ENCODE results near the gene FAM222B.
"Not testable (repeated sequence)": the region's sequence is repeated elsewhere in the genome, so short reads cannot be mapped to it uniquely, and the experiment has no call there.

FAM222B gene

GRCh38 chr17:28734712-28735241 is 107.8 kb downstream of the FAM222B start:
- in situ Hi-C loops (cut with MboI; ENCODE audit: low sequenced_read_pairs), result loop anchor here (25.0 kb wide), 1 partner anchor 378 kb away; no protein-coding TSS in a partner anchor

GRCh38 chr17:28733346-28733745 is 109.2 kb downstream of the FAM222B start:
- in situ Hi-C loops (cut with MboI; ENCODE audit: low sequenced_read_pairs), result loop anchor here (25.0 kb wide), 1 partner anchor 379 kb away; no protein-coding TSS in a partner anchor

GRCh38 chr17:28729950-28730330 is 112.7 kb downstream of the FAM222B start:
- in situ Hi-C loops (cut with MboI; ENCODE audit: low sequenced_read_pairs), result loop anchor here (25.0 kb wide), 1 partner anchor 382 kb away; no protein-coding TSS in a partner anchor

GRCh38 chr17:28728364-28729200 is 114.0 kb downstream of the FAM222B start, which contains the start of gene NEK8:
Gene NEK8, plus strand, starts transcription at chr17:28728788. Its CDS starts 26 bp downstream, at chr17:28728814.
- in situ Hi-C loops (cut with MboI; ENCODE audit: low sequenced_read_pairs), result loop anchor here (25.0 kb wide), 1 partner anchor 384 kb away; no protein-coding TSS in a partner anchor

GRCh38 chr17:28726627-28727491 is 115.7 kb downstream of the FAM222B start:
- in situ Hi-C loops (cut with MboI; ENCODE audit: low sequenced_read_pairs), result loop anchor here (25.0 kb wide), 1 partner anchor 385 kb away; no protein-coding TSS in a partner anchor

- in situ Hi-C loops (cut with MboI; ENCODE audit: low sequenced_read_pairs), result loop anchor here (25.0 kb wide), 1 partner anchor 386 kb away; no protein-coding TSS in a partner anchor
Measured at GRCh38 chr17:28726226-28726626, 116.4 kb downstream of the FAM222B start, which contains the start of gene TLCD1. Gene TLCD1, minus strand, starts transcription at chr17:28726233. Its CDS starts 136 bp downstream, at chr17:28726097.

GRCh38 chr17:28725660-28726225 is 116.8 kb downstream of the FAM222B start:
- in situ Hi-C loops (cut with MboI; ENCODE audit: low sequenced_read_pairs), result loop anchor here (25.0 kb wide), 1 partner anchor 387 kb away; no protein-coding TSS in a partner anchor

- in situ Hi-C loops (cut with MboI; ENCODE audit: low sequenced_read_pairs), result loop anchor here (25.0 kb wide), 1 partner anchor 387 kb away; no protein-coding TSS in a partner anchor
Measured at GRCh38 chr17:28725166-28725659, 117.4 kb downstream of the FAM222B start.

- in situ Hi-C loops (cut with MboI; ENCODE audit: low sequenced_read_pairs), result loop anchor here (25.0 kb wide), 1 partner anchor 388 kb away; no protein-coding TSS in a partner anchor
Measured at GRCh38 chr17:28724500-28725165, 118.0 kb downstream of the FAM222B start.

- in situ Hi-C loops (cut with MboI; ENCODE audit: low sequenced_read_pairs), result not testable (repeated sequence)
Measured at GRCh38 chr17:28723836-28724499, 118.6 kb downstream of the FAM222B start.

GRCh38 chr17:28723159-28723835 is 119.3 kb downstream of the FAM222B start:
- in situ Hi-C loops (cut with MboI; ENCODE audit: low sequenced_read_pairs), result no loop called here

GRCh38 chr17:28722417-28723158 is 120.0 kb downstream of the FAM222B start:
- in situ Hi-C loops (cut with MboI; ENCODE audit: low sequenced_read_pairs), result no loop called here

- in situ Hi-C loops (cut with MboI; ENCODE audit: low sequenced_read_pairs), result not testable (repeated sequence)
Measured at GRCh38 chr17:28720997-28721329, 121.6 kb downstream of the FAM222B start.

- in situ Hi-C loops (cut with MboI; ENCODE audit: low sequenced_read_pairs), result no loop called here
Measured at GRCh38 chr17:28720247-28720996, 122.2 kb downstream of the FAM222B start.

GRCh38 chr17:28719021-28719433 is 123.6 kb downstream of the FAM222B start:
- in situ Hi-C loops (cut with MboI; ENCODE audit: low sequenced_read_pairs), result no loop called here

- in situ Hi-C loops (cut with MboI; ENCODE audit: low sequenced_read_pairs), result no loop called here
Measured at GRCh38 chr17:28718333-28719020, 124.1 kb downstream of the FAM222B start.
